SK-N-SH treated with all-trans-retinoic acid at 6 μM for 48 hours (cell line): ENCODE results near the gene CLNK.

Experiments used
- ATAC-seq: fragments of 200-7000 bp; cut with Tn5 transposase; 3 replicates; pipeline ENCODE4 v1.9.1; 2020; ENCODE audit warnings: mild to moderate bottlenecking, moderate library complexity
- ARNTL ChIP-seq: fragments of 450-650 bp; formaldehyde crosslinking; IDR thresholded peaks from 2 replicates; pipeline ENCODE4 v1.5.0; 2020; ENCODE audit warnings: low read depth, mild to moderate bottlenecking, moderate library complexity, borderline replicate concordance
- CREB5 ChIP-seq: fragments of 250-450 bp; sonication (Bioruptor Pico); IDR thresholded peaks from 2 replicates; pipeline ENCODE4 v1.5.1; 2020; ENCODE audit warnings: low read depth, mild to moderate bottlenecking, moderate library complexity
- CSDC2 ChIP-seq: fragments of 250-450 bp; sonication (Bioruptor Pico); IDR thresholded peaks from 2 replicates; pipeline ENCODE4 v1.5.0; 2020; ENCODE audit warnings: mild to moderate bottlenecking, moderate library complexity
- CSRNP3 ChIP-seq: fragments of 250-450 bp; sonication (Bioruptor Pico); IDR thresholded peaks from 2 replicates; pipeline ENCODE4 v1.5.1; 2021; ENCODE audit warnings: mild to moderate bottlenecking, moderate library complexity
- ISL1 ChIP-seq: fragments of 250-450 bp; sonication (Bioruptor Pico); IDR thresholded peaks from 2 replicates; pipeline ENCODE4 v2.1.2; 2022; ENCODE audit warnings: mild to moderate bottlenecking, moderate library complexity
- OSR1 ChIP-seq: fragments of 250-450 bp; sonication (Bioruptor Pico); IDR thresholded peaks from 2 replicates; pipeline ENCODE4 v1.8.0; 2022; ENCODE audit warnings: moderate library complexity, mild to moderate bottlenecking, inconsistent platforms
- PATZ1 ChIP-seq: fragments of 250-450 bp; sonication (Bioruptor Pico); IDR thresholded peaks from 2 replicates; pipeline ENCODE4 v1.8.0; 2020; ENCODE audit warnings: mild to moderate bottlenecking, moderate library complexity, borderline replicate concordance
- POU6F1 ChIP-seq: fragments of 250-450 bp; sonication (Bioruptor Pico); IDR thresholded peaks from 2 replicates; pipeline ENCODE4 v1.8.0; 2021; ENCODE audit warnings: low read depth, mild to moderate bottlenecking, moderate library complexity, borderline replicate concordance
- PPARA ChIP-seq: fragments of 250-450 bp; sonication (Bioruptor Pico); IDR thresholded peaks from 2 replicates; pipeline ENCODE4 v1.5.0; 2020; ENCODE audit warnings: mild to moderate bottlenecking, borderline replicate concordance
- RARB ChIP-seq: fragments of 250-450 bp; sonication (Bioruptor Pico); IDR thresholded peaks from 2 replicates; pipeline ENCODE4 v1.8.0; 2021; ENCODE audit warnings: mild to moderate bottlenecking, moderate library complexity
- SNAI2 ChIP-seq: fragments of 250-450 bp; sonication (Bioruptor Pico); IDR thresholded peaks from 2 replicates; pipeline ENCODE4 v1.5.0; 2020; ENCODE audit warnings: mild to moderate bottlenecking, moderate library complexity
- TCF4 ChIP-seq: fragments of 250-450 bp; sonication (Bioruptor Pico); IDR thresholded peaks from 2 replicates; pipeline ENCODE4 v1.8.0; 2021; ENCODE audit warnings: mild to moderate bottlenecking, moderate library complexity, borderline replicate concordance
- TOX ChIP-seq: fragments of 250-450 bp; sonication (Bioruptor Pico); IDR thresholded peaks from 2 replicates; pipeline ENCODE4 v1.8.0; 2021; ENCODE audit warnings: mild to moderate bottlenecking, moderate library complexity, borderline replicate concordance
- TSHZ2 ChIP-seq: fragments of 250-450 bp; sonication (Bioruptor Pico); IDR thresholded peaks from 2 replicates; pipeline ENCODE4 v1.5.0; 2020; ENCODE audit warnings: mild to moderate bottlenecking, moderate library complexity
- ZFP30 ChIP-seq: fragments of 450-650 bp; formaldehyde crosslinking; IDR thresholded peaks from 2 replicates; pipeline ENCODE4 v1.5.0; 2022; ENCODE audit warnings: mild to moderate bottlenecking, moderate library complexity
- ZNF565 ChIP-seq: fragments of 450-650 bp; formaldehyde crosslinking; conservative IDR thresholded peaks from 2 replicates; pipeline ENCODE4 v1.5.0; 2020; ENCODE audit warnings: low read depth, mild to moderate bottlenecking, moderate library complexity
- ZNF70 ChIP-seq: fragments of 450-650 bp; formaldehyde crosslinking; IDR thresholded peaks from 2 replicates; pipeline ENCODE4 v1.5.0; 2020; ENCODE audit warnings: mild to moderate bottlenecking, moderate library complexity

CLNK gene

GRCh38 chr4:10664408-10664807 lies 20.2 kb downstream of the CLNK start:
- TF ChIP-seq CREB5 (CRISPR knock-in tag) (no peak), PPARA (CRISPR knock-in tag) (no peak), SNAI2 (no peak), CSRNP3 (no peak), ISL1 (CRISPR knock-in tag) (no peak)
- ATAC-seq, result no peak

GRCh38 chr4:10662937-10663336 lies 21.6 kb downstream of the CLNK start:
- no peak for ATAC-seq
- TF ChIP-seq TOX (CRISPR knock-in tag), result no peak
- TF ChIP-seq ZNF565 (CRISPR knock-in tag), result no peak
- TF ChIP-seq TSHZ2 (CRISPR knock-in tag), result no peak
- no peak for TF ChIP-seq RARB (CRISPR knock-in tag)
- TF ChIP-seq PPARA (CRISPR knock-in tag), result no peak
- TF ChIP-seq OSR1 (CRISPR knock-in tag), result no peak
- no peak for TF ChIP-seq ZNF70 (CRISPR knock-in tag)
- TF ChIP-seq CSDC2 (CRISPR knock-in tag), result no peak
- TF ChIP-seq ARNTL, result no peak
- TF ChIP-seq TCF4 (CRISPR knock-in tag), result no peak
- TF ChIP-seq CSRNP3, result no peak
- no peak for TF ChIP-seq PATZ1

- no peak for ATAC-seq
- TF ChIP-seq POU6F1 (CRISPR knock-in tag) (no peak), PPARA (CRISPR knock-in tag) (no peak), ZNF70 (CRISPR knock-in tag) (no peak), CSRNP3 (no peak), ZFP30 (CRISPR knock-in tag) (no peak), TOX (CRISPR knock-in tag) (no peak), CREB5 (CRISPR knock-in tag) (no peak)
Measured at GRCh38 chr4:10661047-10661446, 23.5 kb downstream of the CLNK start.
